Karpas-422 (cell line): Measurements from ENCODE around the gene TRIOBP. TPM values are rescaled to one million over a fixed set of nuclear protein-coding genes. Genes with fewer than 3 reads are reported as not detected.

ENCODE experiments used
- DNase-seq: peaks from one replicate; pipeline ENCODE4 v3.0.0-alpha.2; 2015
- H2AFZ ChIP-seq: fragments of 200-600 bp; sonication (generic); 2 replicates; pipeline ENCODE4 v1.6.1; 2014; ENCODE audit warnings: antibody characterized with exemption, low read length, mixed read lengths
- H3K27ac ChIP-seq: fragments of 200-600 bp; sonication (generic); 2 replicates; pipeline ENCODE4 v1.5.1; 2014; ENCODE audit warnings: mild to moderate bottlenecking, low read length, moderate library complexity
- H3K27me3 ChIP-seq: fragments of 200-600 bp; sonication (generic); 2 replicates; pipeline ENCODE4 v1.6.1; 2014; ENCODE audit warnings: low read length, mixed read lengths
- H3K36me3 ChIP-seq: fragments of 200-600 bp; sonication (generic); 2 replicates; pipeline ENCODE4 v1.6.1; 2014; ENCODE audit warnings: low read length, mixed read lengths; ENCODE audit not compliant: insufficient read depth
- H3K4me1 ChIP-seq: fragments of 200-600 bp; sonication (generic); 2 replicates; pipeline ENCODE4 v1.6.1; 2014; ENCODE audit warnings: mild to moderate bottlenecking, low read length, mixed read lengths
- H3K4me2 ChIP-seq: fragments of 200-600 bp; sonication (generic); 2 replicates; pipeline ENCODE4 v1.6.1; 2014; ENCODE audit warnings: low read length, low read depth, mild to moderate bottlenecking; ENCODE audit not compliant: poor library complexity, severe bottlenecking
- H3K4me3 ChIP-seq: fragments of 200-600 bp; sonication (generic); 2 replicates; pipeline ENCODE4 v1.5.1; 2014; ENCODE audit warnings: mild to moderate bottlenecking, antibody characterized with exemption, low read length, mixed read lengths
- H3K79me2 ChIP-seq: fragments of 200-600 bp; sonication (generic); 2 replicates; pipeline ENCODE4 v1.6.1; 2014; ENCODE audit warnings: mild to moderate bottlenecking, low read length, mixed read lengths
- H3K9ac ChIP-seq: fragments of 200-600 bp; sonication (generic); 2 replicates; pipeline ENCODE4 v1.6.0; 2014; ENCODE audit warnings: low read length
- H3K9me2 ChIP-seq: fragments of 200-600 bp; sonication (generic), shearing (Covaris generic); replicated peaks from 2 replicates; pipeline ENCODE4 v1.6.0; 2014; ENCODE audit warnings: mild to moderate bottlenecking, low read length, moderate library complexity; ENCODE audit not compliant: insufficient read depth
- H3K9me3 ChIP-seq: fragments of 300-700, 200-600 bp; sonication (generic); 2 replicates; pipeline ENCODE4 v1.6.1; 2014; ENCODE audit warnings: low read length, mixed read lengths
- H4K20me1 ChIP-seq: fragments of 200-600 bp; sonication (generic); 2 replicates; pipeline ENCODE4 v1.6.1; 2014; ENCODE audit warnings: mild to moderate bottlenecking, antibody characterized with exemption, low read length, low read depth; ENCODE audit not compliant: insufficient read depth
- total RNA-seq: library from RNA; depleted of rRNA; stranded (reverse); fragments of >200 nt; shearing (Covaris generic); gene quantifications from 2 replicates; pipeline ENCODE4 v1.2.3, GENCODE V29; 2014; ENCODE audit warnings: low replicate concordance

TRIOBP gene
- total RNA-seq, 1 experiment from 2014 or later, result 14.6 TPM

GRCh38 chr22:37657590-37658132 is 39.2 kb upstream of the TRIOBP start:
- Histone ChIP-seq H3K27me3 (no peaks in the 10 kb centered on the region), H3K4me3 (peak overlapping the region; percentile 72), H4K20me1 (peaks cover 31% of the 10 kb centered on the region), H3K9ac (peak overlapping the region; percentile 78), H2AFZ (peak overlapping the region; percentile 38), H3K79me2 (peaks cover 36% of the 10 kb centered on the region), H3K4me1 (peaks cover 43% of the 10 kb centered on the region), H3K9me3 (no peaks in the 10 kb centered on the region), H3K9me2 (no peaks in the 10 kb centered on the region), H3K36me3 (peaks cover 3% of the 10 kb centered on the region; the same call in 1 of the 2 replicates), H3K4me2 (peak overlapping the region; percentile 99), H3K27ac (peak overlapping the region; percentile 98)
- DNase-seq, result no peak

GRCh38 chr22:37658133-37659065 is 38.4 kb upstream of the TRIOBP start, which contains the start of gene PDXP:
PDXP (plus strand) TSS chr22:37658723; CDS start chr22:37658783, 60 bp downstream.
- peak within 1 kb of the TSS; percentile 87 for H3K9ac ChIP-seq
- peaks cover 33% of the 10 kb centered on the region for H4K20me1 ChIP-seq
- peak within 1 kb of the TSS; percentile 38 for H2AFZ ChIP-seq
- H3K79me2 ChIP-seq, result peaks cover 39% of the 10 kb centered on the region
- peak; percentile 99 for DNase-seq
- H3K4me2 ChIP-seq, result peak within 1 kb of the TSS; percentile 99
- peaks cover 3% of the 10 kb centered on the region; the same call in 1 of the 2 replicates for H3K36me3 ChIP-seq
- H3K9me2 ChIP-seq, result no peaks in the 10 kb centered on the region
- H3K27me3 ChIP-seq, result no peaks in the 10 kb centered on the region
- peak within 1 kb of the TSS; percentile 78 for H3K4me3 ChIP-seq
- H3K4me1 ChIP-seq, result peaks cover 43% of the 10 kb centered on the region
- H3K27ac ChIP-seq, result peak within 1 kb of the TSS; percentile 98
- no peaks in the 10 kb centered on the region for H3K9me3 ChIP-seq

GRCh38 chr22:37659066-37659896 is 37.6 kb upstream of the TRIOBP start:
- peak; percentile 75 for DNase-seq
- Histone ChIP-seq H2AFZ (no peak overlapping the region), H3K4me3 (peak overlapping the region; percentile 78), H4K20me1 (peaks cover 41% of the 10 kb centered on the region), H3K4me1 (peaks cover 43% of the 10 kb centered on the region), H3K9ac (peak overlapping the region; percentile 87), H3K27me3 (no peaks in the 10 kb centered on the region), H3K27ac (peak overlapping the region; percentile 71), H3K9me2 (no peaks in the 10 kb centered on the region), H3K4me2 (peak overlapping the region; percentile 96), H3K79me2 (peaks cover 46% of the 10 kb centered on the region), H3K9me3 (no peaks in the 10 kb centered on the region), H3K36me3 (peaks cover 3% of the 10 kb centered on the region; the same call in 1 of the 2 replicates)

- DNase-seq, result no peak
- Histone ChIP-seq H3K9me3 (no peaks in the 10 kb centered on the region), H3K9ac (peak overlapping the region; percentile 87)
Observed at GRCh38 chr22:37659897-37660708, 36.7 kb upstream of the TRIOBP start.

GRCh38 chr22:37660709-37661045 is 36.2 kb upstream of the TRIOBP start:
- Histone ChIP-seq H3K79me2 (peaks cover 60% of the 10 kb centered on the region), H3K4me2 (peak overlapping the region; percentile 96), H3K9me3 (no peaks in the 10 kb centered on the region), H3K4me1 (peaks cover 43% of the 10 kb centered on the region), H2AFZ (no peak overlapping the region), H3K4me3 (peak overlapping the region; percentile 78), H3K9ac (peak overlapping the region; percentile 87), H3K27me3 (no peaks in the 10 kb centered on the region), H3K36me3 (peaks cover 3% of the 10 kb centered on the region), H3K27ac (peak overlapping the region; percentile 70; the same call in 1 of the 2 replicates), H4K20me1 (peaks cover 55% of the 10 kb centered on the region), H3K9me2 (no peaks in the 10 kb centered on the region)
- DNase-seq, result no peak

More at GRCh38 chr22:37659897-37660708, 36.7 kb upstream of the TRIOBP start:
- H3K36me3 ChIP-seq, result peaks cover 3% of the 10 kb centered on the region
- H3K4me3 ChIP-seq, result peak overlapping the region; percentile 78
- H3K4me2 ChIP-seq, result peak overlapping the region; percentile 96
- H4K20me1 ChIP-seq, result peaks cover 49% of the 10 kb centered on the region
- no peak overlapping the region for H2AFZ ChIP-seq
- no peaks in the 10 kb centered on the region for H3K27me3 ChIP-seq
- H3K4me1 ChIP-seq, result peaks cover 43% of the 10 kb centered on the region
- H3K79me2 ChIP-seq, result peaks cover 55% of the 10 kb centered on the region
- no peaks in the 10 kb centered on the region for H3K9me2 ChIP-seq
- H3K27ac ChIP-seq, result peak overlapping the region; percentile 70

GRCh38 chr22:37661160-37661924 is 35.5 kb upstream of the TRIOBP start:
- Histone ChIP-seq H3K79me2 (peaks cover 67% of the 10 kb centered on the region), H2AFZ (no peak overlapping the region), H3K4me1 (peaks cover 43% of the 10 kb centered on the region), H3K4me3 (peak overlapping the region; percentile 78; the same call in 1 of the 2 replicates), H3K9ac (peak overlapping the region; percentile 87; the same call in 1 of the 2 replicates), H3K27me3 (no peaks in the 10 kb centered on the region), H3K27ac (peak overlapping the region; percentile 70; the same call in 1 of the 2 replicates), H3K36me3 (peaks cover 3% of the 10 kb centered on the region), H3K9me2 (no peaks in the 10 kb centered on the region), H3K4me2 (peak overlapping the region; percentile 96), H4K20me1 (peaks cover 60% of the 10 kb centered on the region), H3K9me3 (no peaks in the 10 kb centered on the region)
- DNase-seq, result peak; percentile 61

- Histone ChIP-seq H3K9ac (no peak overlapping the region), H2AFZ (no peak overlapping the region), H3K27me3 (no peaks in the 10 kb centered on the region), H3K9me2 (no peaks in the 10 kb centered on the region), H3K27ac (peak overlapping the region; percentile 70), H3K4me3 (no peak overlapping the region), H3K4me2 (no peak overlapping the region), H3K79me2 (peaks cover 71% of the 10 kb centered on the region), H3K36me3 (peaks cover 3% of the 10 kb centered on the region), H4K20me1 (peaks cover 64% of the 10 kb centered on the region), H3K4me1 (peaks cover 42% of the 10 kb centered on the region), H3K9me3 (no peaks in the 10 kb centered on the region)
- DNase-seq, result no peak
Observed at GRCh38 chr22:37662039-37662438, 34.8 kb upstream of the TRIOBP start.
